NB4 (cell line): ENCODE measurements around the gene SIGLEC9.

ENCODE experiments used
- CTCF ChIP-seq: IDR thresholded peaks from one replicate; pipeline ENCODE4 v1.5.1; 2012; ENCODE audit warnings: low read depth, low read length
- POLR2A ChIP-seq: IDR thresholded peaks from 2 replicates; pipeline ENCODE4 v1.6.1; 2011; ENCODE audit warnings: mild to moderate bottlenecking; ENCODE audit not compliant: insufficient read length; ENCODE audit errors: extremely low read depth
- TF ChIP-seq, protein P1 (sequence below): IDR thresholded peaks from 2 replicates; pipeline ENCODE4 v1.6.1; 2011; ENCODE audit warnings: low read depth, low read length

GRCh38 chr19:51146751-51147150 is 22.0 kb downstream of the SIGLEC9 start:
- TF ChIP-seq CTCF (no peak), POLR2A (no peak)
- TF ChIP-seq, protein P1, sequence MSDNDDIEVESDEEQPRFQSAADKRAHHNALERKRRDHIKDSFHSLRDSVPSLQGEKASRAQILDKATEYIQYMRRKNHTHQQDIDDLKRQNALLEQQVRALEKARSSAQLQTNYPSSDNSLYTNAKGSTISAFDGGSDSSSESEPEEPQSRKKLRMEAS, result no peak
